T-helper 1 cell (primary cell): Measurements from ENCODE around the gene POLR3H.

Experiments
- DNase-seq, 5 donors: peaks; one replicate each; pipeline ENCODE4 v3.0.0-alpha.2; 2012 to 2020

The POLR3H gene

GRCh38 chr22:41532908-41533825, 11.1 kb downstream of the POLR3H start:
- peak; percentile 40 to 64 (median 53) for DNase-seq

GRCh38 chr22:41531715-41532477, 12.4 kb downstream of the POLR3H start:
- DNase-seq: no peak

DNA sequence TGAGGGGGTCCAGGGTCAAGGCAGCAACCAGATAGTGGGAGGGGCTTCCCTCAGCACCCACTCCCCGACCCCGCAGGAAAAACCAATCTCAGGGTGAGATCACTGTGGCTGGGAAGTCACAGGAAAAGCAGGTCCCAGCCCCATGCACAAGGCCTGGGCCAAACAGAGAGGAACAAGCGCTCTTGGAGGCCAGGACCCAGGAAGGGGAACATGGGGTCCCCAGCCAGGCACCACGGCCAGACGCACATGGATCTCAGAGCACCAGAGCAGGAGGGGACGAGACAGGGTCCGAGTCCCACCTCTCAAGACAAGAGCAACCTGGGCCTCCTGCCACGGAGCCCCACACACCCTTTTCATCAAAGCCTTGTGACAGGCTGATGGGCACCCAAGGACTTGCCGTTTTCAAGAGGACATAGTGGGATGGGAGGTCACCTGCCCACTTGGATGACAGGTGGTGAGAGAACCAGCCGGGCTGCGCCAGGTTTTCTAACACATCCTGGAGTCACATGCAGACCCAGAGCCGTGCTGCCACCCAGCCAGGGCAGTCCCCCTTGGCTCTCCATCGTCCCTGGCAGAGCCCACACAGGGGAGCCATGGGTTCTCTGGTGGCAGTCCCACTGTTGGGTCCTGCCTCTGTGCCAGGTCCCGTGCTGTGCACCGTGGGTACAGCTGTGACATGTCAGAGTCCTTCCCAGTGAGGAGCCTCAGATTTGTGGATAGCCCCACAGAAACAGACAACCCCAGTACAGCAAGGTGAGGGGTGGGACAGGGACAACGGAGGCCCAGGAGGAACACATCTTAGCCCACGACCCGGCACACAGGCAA, 13.2 kb downstream of the POLR3H start:
- DNase-seq: no peak

DNA sequence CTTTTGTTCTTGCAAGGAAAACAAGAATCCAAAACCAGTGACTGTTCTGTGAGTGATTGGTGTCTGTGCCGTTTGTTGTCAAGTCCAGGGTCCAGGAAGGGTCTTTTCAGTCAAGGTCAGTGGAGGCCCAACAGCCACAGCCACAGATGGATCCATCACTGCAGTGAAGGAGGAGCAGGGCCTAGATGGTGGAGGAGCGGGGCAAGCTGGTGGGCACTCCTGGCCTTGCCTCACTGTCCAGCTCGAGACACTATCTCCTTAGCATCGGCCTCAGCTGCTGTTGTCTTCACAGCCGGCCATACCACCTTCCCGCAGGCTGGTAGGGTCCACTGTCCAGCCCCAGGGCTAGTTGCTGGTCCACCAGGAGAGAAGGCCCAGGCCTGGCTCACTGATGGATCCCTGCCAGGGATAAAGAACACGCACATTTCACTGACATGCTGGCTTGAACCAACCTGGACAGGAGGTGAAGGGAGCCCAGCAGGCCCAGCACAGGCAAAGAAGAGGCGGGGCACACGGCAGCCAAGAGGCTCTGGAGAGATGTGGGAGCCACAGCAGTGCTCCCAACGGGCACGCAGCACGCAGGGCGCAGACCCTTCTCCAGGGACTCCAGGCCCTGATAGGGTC, 15.2 kb downstream of the POLR3H start:
- DNase-seq: no peak

DNA sequence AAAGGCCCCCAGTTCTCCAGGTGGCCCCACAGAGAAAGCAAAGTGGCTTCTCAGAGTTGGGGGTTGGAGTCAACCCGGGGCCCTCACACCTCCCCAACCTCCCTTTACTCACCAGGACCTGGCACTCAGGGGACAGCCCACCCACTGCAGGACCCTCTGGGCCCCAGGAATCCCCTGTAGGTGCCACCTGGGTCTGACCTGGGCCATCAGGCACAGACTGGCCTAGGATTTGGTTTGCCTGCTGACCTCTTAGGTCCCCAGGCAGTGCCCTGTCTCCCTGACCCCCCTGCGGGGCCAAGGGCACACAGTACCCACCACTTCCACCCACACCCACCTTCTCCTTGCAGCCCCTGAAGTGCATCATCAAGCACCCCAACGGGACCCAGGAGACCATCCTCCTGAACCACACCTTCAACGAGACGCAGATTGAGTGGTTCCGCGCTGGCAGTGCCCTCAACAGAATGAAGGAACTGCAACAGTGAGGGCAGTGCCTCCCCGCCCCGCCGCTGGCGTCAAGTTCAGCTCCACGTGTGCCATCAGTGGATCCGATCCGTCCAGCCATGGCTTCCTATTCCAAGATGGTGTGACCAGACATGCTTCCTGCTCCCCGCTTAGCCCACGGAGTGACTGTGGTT, 16.0 kb downstream of the POLR3H start:
- no peak for DNase-seq

GRCh38 chr22:41526830-41527799, 17.2 kb downstream of the POLR3H start:
- peak; percentile 42 to 66 (median 63) for DNase-seq

GRCh38 chr22:41526226-41526829, 17.9 kb downstream of the POLR3H start:
- DNase-seq: no peak

DNA sequence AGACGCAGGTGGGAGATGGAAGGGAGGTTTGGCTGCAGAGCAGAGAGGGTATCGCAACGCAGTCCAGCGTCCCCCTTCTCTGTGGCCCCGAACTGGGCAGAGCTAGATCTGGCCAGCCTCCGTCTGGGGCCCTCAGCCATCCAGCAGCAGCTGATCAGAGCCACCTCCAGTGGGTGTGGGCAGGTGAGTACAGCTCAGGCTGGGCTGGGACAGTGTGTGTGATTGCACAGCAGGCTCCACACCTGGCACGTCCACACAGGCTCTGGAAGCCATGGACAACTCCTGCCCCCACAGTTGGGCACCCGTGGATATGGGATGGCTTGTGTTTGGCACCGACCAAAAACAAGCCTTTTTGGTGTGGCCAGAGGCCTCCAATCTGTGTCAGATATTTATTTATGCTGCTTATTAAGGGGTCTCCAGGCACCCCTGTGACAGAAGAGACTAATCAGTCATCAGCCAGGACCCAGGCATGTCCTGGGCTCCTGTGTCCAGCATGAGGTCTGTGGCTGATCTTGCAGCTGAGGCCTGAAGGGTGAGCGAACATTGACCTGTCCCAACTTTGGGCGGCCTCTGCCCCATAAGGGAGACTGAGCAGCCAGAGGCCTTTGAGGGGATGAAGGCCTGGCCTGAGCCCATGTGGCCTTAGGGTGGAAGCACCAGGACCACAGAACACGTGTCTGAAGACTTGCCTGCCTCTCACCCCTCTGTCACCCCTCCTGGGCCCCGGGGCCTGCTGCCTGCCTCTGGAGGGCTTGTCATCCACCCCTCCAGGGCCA, 18.6 kb downstream of the POLR3H start:
- DNase-seq: no peak

- DNase-seq: peak; percentile 19 to 62 (median 54)
Observed at GRCh38 chr22:41524809-41525449, 19.3 kb downstream of the POLR3H start.

- DNase-seq: no peak
Observed at GRCh38 chr22:41524251-41524661, 20.0 kb downstream of the POLR3H start.

- DNase-seq: no peak
Observed at GRCh38 chr22:41523464-41524221, 20.6 kb downstream of the POLR3H start.

- no peak for DNase-seq
Observed at GRCh38 chr22:41522813-41523212, 21.5 kb downstream of the POLR3H start.

- no peak for DNase-seq
Observed at GRCh38 chr22:41521126-41521525, 23.1 kb downstream of the POLR3H start.

DNA sequence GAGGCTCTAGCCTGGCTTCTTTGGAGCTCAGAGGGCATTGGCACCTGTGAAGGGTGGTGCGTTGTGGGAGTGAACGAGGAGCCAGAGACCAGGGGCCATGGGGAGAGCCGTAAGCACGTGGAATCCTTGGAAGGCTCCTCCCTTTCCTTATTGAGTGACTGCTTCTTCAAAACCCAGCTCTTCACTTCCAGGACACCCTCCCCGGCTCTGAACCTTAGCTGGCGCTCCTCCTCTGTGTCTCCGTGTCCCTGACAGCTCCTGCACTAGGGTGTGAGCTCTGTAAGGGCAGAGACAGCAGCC, 26.3 kb downstream of the POLR3H start:
- DNase-seq: no peak

GRCh38 chr22:41517172-41518047, 26.9 kb downstream of the POLR3H start:
- DNase-seq: peak in 1 of 5 donors; percentile 35

GRCh38 chr22:41516462-41516861, 27.8 kb downstream of the POLR3H start:
- DNase-seq: no peak

- DNase-seq: no peak
Observed at GRCh38 chr22:41513391-41513790, 30.9 kb downstream of the POLR3H start.
